HG03342 (cell line): Measurements from ENCODE around the gene PTTG1IP.
A peak's percentile ranks its signal among the peaks of the same experiment; 100 is the strongest.
"Not testable (repeated sequence)": the region's sequence is repeated elsewhere in the genome, so short reads cannot be mapped to it uniquely, and the experiment has no call there.

ENCODE experiments used
- ATAC-seq: cut with Tn5 transposase; IDR thresholded peaks from one replicate; pipeline ENCODE4 v1.9.1; 2021; ENCODE audit warnings: mild to moderate bottlenecking, moderate library complexity; ENCODE audit not compliant: unreplicated experiment

The PTTG1IP gene, protein sequence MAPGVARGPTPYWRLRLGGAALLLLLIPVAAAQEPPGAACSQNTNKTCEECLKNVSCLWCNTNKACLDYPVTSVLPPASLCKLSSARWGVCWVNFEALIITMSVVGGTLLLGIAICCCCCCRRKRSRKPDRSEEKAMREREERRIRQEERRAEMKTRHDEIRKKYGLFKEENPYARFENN

DNA sequence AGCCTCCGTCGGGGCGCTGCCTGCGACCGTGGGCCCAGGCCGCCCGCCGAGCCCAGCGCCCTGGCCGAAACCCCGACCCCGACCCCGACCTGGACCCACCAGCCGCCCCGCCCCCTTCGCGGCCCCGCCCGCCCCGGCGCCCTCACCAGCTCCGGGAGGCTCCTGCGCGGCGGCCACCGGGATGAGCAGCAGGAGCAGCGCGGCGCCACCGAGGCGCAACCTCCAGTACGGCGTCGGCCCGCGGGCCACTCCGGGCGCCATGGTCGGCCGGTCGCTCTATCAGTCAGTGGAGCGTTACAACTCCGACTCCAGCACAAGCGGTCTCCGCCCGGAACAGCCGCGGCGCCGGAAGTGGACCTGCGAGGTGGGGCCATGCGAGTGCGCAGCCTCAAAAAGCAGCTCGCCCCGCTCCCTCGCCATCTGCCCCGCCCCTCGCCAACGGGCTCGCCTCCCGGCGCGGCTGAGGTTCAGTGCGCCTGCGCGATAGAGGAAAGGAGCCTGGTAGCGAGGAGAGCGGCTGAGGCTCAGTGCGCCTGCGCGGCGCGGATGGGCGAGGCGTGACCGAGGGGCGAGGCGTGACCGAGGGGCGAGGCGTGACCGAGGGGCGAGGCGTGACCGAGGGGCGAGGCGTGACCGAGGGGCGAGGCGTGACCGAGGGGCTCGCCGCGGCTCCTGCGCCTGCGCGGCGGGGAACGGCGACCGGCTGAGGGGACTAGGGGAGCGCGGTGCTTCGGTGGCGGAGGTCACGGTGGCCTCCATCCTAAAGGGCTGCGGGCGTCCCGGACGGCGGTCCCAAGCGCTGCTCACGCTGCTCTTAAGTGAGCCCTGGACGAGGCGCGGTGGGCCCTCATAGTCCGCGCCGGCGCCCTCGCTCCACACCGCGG, at the start of gene PTTG1IP:
Gene PTTG1IP (minus strand): TSS at position 335 of the 884 bp plus-strand sequence. CDS start 74 bp downstream, at position 261.
- peak; percentile 64 for ATAC-seq

DNA sequence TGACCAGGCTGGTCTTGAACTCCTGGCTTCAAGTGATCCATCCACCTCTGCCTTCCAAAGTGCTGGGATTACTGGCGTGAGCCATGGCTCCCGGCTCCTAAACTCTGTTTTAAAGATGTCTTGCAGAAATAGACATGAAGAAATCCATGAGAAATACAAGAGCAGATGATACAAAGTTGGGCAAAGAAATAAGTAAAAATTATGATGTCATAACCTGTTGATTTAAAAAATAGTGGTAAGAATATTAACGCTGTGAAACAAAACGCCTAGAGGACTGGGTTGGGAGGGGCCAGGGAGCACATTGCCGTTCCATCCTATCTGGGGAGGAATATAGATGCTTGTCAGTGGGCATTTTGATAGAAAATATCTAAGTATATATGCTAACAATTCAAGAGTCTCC, 48.4 kb upstream of the PTTG1IP start:
- ATAC-seq = no peak

DNA sequence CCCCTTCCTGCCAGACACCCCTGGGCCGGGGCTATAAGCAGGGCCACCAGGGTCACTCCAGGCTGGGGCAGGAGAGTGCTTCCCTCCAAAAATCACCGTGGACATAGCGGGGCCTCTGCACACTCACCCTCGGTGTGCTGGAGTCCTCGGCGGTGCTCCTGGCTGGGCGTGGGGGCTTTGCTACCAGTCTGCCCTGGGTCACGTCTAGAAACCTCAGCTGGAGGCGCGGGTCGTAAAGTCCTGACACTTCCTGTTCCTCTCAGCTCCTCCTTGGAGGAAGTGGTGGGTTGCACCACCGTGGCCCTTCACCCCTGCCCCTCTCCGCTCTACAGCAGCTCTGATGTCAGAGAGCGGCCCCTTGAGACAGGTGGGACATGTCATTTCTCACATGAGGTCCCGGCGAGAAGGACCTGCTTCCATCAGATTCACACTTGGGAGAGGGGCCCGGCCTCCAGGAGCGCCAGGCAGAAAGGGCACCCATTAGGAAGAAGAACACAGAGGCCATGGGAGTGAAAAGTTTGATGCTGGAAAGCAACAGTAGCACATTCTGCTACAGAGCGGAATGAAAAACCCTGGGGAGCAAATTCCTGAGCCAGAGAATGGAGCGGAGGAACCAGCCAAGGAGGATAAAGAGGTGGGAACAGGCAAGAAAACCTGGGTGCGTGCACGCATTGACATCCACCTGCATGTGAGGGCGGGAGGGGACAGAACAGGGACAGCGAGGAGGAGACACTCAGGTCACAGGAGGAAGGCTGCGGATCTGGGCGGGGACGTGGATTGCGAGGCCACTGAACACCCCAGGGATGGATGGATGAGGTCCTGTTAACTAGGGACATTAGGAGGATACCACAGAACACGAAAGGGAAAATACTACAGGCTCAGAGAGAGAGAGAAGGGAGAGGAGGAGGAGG, 47.5 kb upstream of the PTTG1IP start, which contains the start of gene ITGB2:
Gene ITGB2 (minus strand): TSS at position 206 of the 911 bp plus-strand sequence. CDS start 10,117 bp downstream, outside the sequence.
- ATAC-seq = peak; percentile 55

DNA sequence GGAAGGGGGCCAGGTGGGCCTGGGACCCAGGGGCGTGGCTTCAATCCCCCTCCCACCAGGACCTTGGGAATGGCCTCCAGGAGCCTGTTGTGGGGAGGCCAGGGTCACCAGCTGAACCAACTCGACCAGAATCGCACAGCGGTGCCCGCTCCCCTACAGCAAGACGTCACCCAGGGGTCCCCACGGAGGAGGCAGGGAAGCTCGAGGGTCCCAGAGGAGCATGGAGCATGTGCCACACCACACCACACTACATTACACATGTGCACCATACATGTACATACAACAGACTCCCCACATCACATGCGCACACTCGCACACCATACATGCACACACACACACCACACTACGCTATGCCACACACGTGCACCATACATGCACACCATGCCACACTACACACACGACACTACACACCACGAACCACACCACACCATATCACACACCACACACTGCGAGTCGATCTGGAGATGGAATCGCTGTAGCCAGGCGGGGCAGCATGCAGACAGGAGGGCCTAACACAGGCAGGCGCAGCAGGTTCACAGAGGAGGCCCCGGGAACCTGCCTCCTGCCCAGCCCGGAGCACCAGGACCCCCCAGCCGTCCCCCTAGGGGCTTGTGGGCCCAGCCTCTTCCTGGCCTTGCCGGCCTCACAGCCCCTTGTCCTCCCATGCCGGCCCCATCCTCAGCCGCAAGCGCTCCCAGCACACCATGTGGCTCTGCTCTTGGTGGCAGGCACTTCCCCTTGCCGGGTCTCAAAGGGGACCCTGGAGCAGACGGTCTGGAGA, 46.6 kb upstream of the PTTG1IP start:
- ATAC-seq = peak; percentile 18

DNA sequence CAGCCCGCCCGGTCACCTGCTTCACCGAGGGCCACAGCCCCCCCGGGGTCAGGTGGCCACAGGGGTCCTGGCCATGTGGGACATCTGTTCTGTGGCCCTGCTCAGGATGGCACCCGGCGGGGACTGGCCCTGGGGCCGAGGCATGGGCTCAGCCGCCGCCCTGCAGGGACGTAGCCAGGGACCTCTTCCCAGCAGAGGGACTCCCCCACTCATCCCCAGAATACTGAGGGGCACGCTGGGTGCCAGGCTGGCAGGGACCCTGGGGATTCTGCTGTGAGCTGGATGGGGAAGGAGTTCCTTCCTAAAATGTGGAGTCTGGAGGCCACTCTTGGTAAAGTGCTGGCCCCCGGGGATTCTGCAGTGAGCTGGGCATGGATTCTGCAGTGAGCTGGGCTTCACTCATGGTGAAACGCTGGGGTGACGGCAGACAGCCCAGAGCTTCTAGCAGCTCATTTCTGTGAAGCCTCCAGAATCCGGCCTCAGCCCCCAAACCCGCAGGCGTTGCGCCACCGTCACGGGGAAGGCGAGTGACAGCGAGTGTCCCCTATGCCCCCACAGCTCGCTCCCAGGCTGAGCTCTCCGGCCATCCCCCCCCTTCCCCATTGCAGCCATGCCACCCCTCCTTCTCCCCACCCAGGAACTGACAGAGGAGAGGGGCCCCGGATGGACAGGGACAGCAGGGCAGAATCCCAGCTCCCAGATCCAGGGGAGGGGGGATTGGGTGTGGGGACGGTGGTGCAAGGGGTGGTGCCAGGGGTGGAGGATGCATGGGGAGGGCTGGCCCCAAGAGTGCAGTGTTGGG, 45.8 kb upstream of the PTTG1IP start:
- ATAC-seq = no peak

DNA sequence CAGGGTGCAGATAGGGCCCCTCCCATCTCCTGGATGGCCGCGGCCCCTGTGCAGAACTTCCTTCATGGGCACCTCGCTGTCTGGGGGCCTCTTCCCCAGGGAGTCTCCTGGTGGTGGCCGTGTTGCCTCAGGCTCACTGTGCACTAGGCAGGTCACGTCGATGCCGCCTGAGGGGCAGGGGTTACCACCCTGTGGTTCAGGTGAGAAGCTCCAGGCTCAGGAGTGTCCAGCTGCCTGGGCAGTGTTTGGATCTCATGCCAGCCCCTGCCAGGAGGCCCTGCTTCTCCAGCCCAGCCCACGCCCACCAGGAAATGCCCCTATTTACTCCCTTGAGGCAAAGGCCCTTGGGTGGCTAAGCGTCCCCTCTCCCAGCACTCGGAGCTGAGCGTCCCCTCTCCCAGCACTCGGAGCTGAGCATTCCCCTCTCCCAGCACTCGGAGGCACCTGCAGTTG, 45.1 kb upstream of the PTTG1IP start:
- no peak for ATAC-seq

DNA sequence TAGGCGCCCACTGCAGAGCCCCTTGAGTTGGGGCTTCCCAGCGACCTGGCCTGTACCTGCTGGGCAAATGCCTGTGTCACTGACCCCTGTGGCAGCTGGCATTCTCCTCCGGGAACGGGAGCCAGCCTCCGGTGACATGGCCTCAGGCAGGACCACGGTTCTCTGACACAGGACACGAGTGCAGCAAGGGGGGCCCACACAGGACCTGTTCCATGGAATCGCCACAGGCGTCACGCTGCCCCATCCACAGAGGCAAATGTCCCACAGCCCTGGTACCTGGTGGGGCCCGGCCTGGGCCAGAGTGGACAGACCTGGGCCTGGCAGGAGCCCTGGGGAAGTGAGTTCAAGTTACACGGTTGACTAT, 44.6 kb upstream of the PTTG1IP start:
- no peak for ATAC-seq

DNA sequence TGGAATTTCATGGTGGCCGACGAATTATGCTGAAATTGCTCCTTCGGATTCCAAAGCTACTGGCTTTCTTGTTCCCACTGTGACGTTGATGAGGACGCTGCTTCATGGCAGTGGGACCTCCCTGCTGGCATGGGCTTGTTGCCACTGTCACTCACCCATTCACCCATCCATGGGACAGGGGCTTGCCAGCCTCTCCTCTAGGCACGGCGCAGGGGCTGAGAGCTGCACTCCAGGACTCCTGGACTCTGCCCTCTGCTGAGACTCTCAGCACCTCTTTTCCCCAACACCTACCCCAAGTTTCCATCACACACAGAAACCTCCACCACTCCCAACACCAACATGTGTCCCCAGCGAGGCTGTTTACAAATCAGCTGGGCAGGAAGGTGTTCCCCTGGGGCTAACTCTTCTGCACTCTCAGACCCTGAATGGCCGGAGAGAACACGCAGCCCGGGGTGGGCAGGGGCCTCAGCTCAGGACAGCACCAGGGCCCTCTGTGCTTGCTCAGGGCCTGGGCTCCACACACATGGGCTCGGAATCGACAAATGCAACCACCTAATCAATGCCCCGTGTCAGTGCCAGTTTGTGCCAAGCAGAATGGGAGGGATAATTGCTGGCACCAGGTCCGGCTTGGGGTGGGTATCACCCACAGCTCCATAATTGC, 44.1 kb upstream of the PTTG1IP start:
- no peak for ATAC-seq

DNA sequence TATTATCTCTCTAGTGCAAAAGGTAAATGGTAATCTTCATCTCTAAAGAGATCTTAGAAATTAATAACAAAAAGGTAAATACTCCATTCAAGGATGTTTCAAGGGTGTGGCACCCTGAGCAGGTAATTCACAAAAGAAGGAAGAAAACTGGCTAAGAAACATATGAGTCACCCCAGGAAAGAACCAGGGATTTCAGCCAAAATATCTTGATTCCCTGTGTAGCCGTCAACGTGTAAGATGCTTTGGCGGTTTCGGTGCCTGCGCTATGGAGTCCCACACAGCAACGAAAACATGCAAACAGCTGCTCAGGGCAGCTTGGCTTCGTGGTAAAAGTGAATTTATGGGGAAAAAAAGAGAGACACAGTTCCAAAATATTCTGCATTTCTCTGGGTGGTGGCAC, 43.5 kb upstream of the PTTG1IP start:
- ATAC-seq = no peak

DNA sequence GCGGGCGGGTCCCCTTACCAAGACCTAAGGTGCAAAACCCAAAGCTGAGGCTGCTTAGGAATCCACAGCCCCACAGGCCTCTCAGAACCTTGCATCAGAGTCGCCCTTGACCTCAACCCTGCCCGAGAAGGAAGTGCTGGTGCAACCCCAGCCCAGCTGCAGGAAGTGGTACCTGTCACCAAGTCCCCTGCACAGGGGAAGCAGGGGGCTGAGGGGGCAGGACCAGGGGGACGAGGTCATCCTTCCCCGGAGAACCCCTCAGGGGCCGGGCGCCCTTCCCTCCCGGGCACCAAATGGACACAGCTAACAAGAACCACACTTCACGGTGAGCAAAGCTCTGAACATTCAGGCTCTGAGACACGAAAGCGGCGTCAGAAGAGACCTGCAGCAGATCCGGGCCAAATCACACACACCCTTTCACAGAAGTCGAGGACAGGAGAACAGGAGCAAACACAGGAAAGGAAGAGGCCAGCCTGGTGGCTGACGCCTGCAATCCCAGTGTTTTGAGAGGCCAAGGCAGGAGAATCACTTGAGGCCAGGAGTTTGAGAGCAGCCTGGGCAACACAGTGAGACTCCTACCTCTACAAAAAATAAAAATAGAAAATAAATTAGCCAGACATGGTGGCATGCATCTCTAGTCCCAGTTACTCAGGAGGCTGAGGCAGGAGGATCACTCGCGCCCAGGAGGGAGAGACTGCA, 40.8 kb upstream of the PTTG1IP start:
- ATAC-seq = no peak

DNA sequence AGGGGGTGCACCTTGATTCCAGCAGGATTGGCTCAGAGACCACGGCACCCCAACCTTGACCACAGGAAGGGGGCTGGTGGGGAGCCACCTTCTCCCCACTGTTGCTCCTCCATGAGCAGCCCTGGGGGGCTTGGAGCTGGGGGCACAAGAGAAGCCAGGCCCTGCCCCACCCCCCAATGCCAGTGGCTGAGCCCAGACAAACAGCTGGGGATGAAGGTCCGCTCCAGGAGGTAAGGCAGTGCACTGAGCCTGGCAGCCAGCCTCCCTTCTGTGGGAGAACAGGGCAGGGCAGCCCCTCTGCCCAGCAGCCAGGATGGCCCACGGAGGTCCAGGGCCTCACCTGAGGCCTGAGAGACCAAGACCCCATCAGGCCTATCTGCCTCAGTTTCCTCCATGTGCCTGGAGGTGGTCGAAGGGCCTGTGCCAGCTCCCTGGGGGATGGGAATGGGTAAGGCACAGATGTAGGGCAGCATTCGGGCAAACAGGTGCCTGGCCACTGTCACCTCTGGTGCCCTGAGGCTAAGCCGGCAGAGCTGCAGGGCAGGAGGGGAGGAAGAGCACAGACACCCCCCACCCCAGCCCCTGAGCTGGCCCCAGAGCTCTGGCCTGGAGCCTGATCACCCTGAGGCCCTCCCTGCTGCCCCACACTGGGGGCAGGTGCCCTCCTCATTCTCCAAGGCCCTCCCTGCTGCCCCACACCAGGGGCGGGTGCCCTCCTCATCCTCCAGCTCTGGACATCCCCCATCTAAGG, 40.1 kb upstream of the PTTG1IP start:
- ATAC-seq = no peak

DNA sequence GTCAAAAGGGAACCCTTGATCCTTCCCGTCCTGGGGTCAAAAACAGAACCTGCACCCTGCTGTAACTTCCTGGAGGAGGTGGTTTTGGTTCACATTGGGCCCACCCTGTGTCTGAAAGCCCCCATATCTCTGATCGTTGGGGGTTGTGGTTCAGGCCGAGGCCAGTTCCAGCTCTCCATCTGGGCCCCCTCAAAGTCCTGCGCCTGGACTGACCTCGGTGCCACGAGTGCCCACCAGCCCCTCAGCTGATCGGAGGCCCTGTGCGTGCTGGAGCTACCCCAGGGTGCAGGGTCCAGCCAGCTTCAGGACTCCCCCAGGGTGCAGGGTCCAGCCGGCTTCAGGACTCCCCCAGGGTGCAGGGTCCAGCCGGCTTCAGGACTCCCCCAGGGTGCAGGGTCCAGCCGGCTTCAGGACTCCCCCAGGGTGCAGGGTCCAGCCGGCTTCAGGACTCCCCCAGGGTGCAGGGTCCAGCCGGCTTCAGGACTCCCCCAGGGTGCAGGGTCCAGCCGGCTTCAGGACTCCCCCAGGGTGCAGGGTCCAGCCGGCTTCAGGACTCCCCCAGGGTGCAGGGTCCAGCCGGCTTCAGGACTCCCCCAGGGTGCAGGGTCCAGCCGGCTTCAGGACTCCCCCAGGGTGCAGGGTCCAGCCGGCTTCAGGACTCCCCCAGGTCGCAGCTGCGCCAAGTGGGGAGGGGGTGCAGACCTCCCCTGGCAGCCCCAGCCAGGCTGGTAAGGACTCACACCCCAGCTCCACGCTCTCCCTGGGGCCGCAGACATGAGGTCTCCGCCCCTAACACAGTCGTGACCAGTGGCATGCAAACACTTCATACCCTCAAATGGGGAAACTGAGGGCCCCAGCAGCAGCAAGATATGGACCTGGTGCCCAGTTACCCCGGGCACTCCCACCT, 39.3 kb upstream of the PTTG1IP start:
- ATAC-seq = not testable (repeated sequence)

DNA sequence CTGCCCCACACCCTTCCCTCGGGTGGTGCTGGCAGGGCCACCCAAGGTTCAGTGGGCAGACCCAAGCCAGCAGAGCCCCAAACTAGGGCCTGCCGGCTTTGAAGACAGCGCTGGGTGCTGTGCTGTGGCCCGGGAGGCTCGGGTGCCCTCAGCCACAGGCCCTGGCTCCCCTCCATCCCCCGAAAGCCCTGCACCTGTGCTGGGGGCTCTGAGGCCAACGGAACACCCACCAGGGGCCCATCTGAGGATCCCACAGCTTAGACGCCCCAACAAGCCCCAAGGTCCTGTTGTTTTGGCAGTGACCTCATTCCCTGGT, 38.6 kb upstream of the PTTG1IP start:
- no peak for ATAC-seq

DNA sequence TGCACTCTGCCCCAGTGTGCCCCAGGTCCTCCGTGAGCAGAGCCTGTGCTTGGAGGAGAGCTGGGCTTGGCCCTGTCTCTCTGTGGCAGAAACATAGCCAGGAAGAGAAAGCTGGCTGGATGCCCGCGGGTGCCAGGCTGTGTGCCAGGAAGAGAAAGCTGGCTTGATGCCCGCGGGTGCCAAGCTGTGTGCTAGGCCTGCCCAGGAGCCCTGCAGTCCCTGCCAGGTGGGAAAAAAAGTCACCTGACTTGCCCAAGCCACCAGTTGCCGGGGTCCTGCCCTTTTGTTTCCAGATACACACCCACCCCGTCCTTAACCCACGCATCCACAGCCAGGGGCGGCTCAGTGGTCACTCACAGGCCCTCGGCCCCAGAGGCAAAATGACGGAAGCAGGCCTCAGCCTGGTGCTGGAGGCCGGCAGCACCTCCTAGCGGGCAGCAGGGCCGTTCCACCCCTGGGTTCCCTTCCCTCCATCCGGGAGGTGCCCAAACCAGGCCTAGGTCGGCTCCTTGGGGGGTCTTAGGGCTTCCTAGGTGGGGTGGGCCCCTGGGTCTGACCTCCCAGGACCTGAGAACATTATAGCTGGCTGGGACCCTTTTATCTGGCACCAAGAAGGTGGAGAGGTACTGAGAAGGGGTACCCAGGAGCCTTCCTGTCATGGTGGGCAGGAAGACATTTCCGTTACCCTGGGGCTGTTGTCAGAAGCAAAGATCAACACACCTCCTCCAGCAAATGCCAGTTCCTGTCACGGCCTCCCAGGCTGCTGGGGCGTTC, 38.1 kb upstream of the PTTG1IP start:
- ATAC-seq = no peak

DNA sequence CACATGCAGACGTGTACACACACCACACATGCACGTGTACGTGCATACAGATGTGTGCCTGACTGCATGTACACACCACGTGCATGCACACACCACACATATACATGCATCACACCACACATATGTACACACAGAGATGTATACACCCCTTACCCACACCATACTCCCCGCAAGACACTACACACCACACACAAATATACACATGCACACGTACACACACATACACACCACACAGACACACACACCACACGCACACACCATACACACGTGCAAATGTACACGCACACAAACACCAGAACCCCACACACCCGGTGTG, 37.5 kb upstream of the PTTG1IP start:
- no peak for ATAC-seq
